ENCODE results near the gene RXRG.

GRCh38 chr1:165409657-165410358 is 35.1 kb downstream of the RXRG start:
- TF ChIP-seq POLR2A (IDR thresholded peaks at IDR 0.05), result no peak
- TF ChIP-seq CTCF (IDR thresholded peaks at IDR 0.05), result no peak

Data from thyroid gland (tissue), 4 donors.